CD4-positive, alpha-beta T cell (primary cell): Measurements from ENCODE around the gene C11orf97. TPM values are rescaled to one million over a fixed set of nuclear protein-coding genes. Genes with fewer than 3 reads are reported as not detected.

Source experiments
- ATAC-seq: fragments of 200-7000 bp; cut with Tn5 transposase; one replicate; pipeline ENCODE4 v1.10.0; 2022; ENCODE audit warnings: mild to moderate bottlenecking; ENCODE audit not compliant: poor library complexity
- CTCF ChIA-PET: fragments of 350-600 bp; sonication (Branson Sonifier 250); formaldehyde crosslinking; loops from one replicate; lab custom pipeline; 2021; ENCODE audit warnings: antibody characterized with exemption, inconsistent platforms; lab: Charles Lee
- POLR2A ChIA-PET: fragments of 350-600 bp; sonication (Branson Sonifier 250); formaldehyde crosslinking; loops from one replicate; lab custom pipeline; 2021; ENCODE audit warnings: antibody characterized with exemption, inconsistent platforms; lab: Charles Lee
- DNase-seq, 14 experiments: peaks; one replicate each; pipeline ENCODE4 v3.0.0-alpha.2; 2013 to 2020; ENCODE audit warnings: mixed read lengths in 2 of 14
- H3K27ac ChIP-seq, 2 donors: one replicate each; pipeline versions ENCODE4 v1.5.1 to v1.7.0; 2013; ENCODE audit warnings: low read length in 2 of 2, low read depth in 1 of 2, mild to moderate bottlenecking in 1 of 2
- H3K27me3 ChIP-seq, 2 experiments: 1 replicate in 1 of 2; 2 replicates in 1 of 2; pipeline versions ENCODE4 v1.6.1 to v1.7.0; 2013; ENCODE audit warnings: low read length in 2 of 2, control low read depth in 1 of 2, mild to moderate bottlenecking in 1 of 2, moderate library complexity in 1 of 2; ENCODE audit not compliant: insufficient read depth in 2 of 2, control insufficient read depth in 1 of 2
- H3K36me3 ChIP-seq: one replicate; pipeline ENCODE4 v1.6.1; 2013; ENCODE audit warnings: low read length, control low read depth; ENCODE audit not compliant: insufficient read depth
- H3K4me1 ChIP-seq: one replicate; pipeline ENCODE4 v1.6.1; 2013; ENCODE audit warnings: low read length, control low read depth; ENCODE audit not compliant: insufficient read depth
- H3K4me3 ChIP-seq: one replicate; pipeline ENCODE4 v1.5.1; 2013; ENCODE audit warnings: mild to moderate bottlenecking, low read length, moderate library complexity
- H3K9me3 ChIP-seq, 2 experiments: 1 replicate in 1 of 2; 2 replicates in 1 of 2; pipeline versions ENCODE4 v1.6.1 to v1.7.0; 2013; ENCODE audit warnings: low read length in 2 of 2, mild to moderate bottlenecking in 2 of 2, control low read depth in 1 of 2, moderate library complexity in 1 of 2; ENCODE audit not compliant: control insufficient read depth in 1 of 2, insufficient read depth in 1 of 2
- H3K27ac Mint-ChIP-seq: one replicate; pipeline ENCODE4 v1.8.0; 2020; ENCODE audit warnings: mixed read lengths
- H3K27me3 Mint-ChIP-seq: one replicate; pipeline ENCODE4 v1.8.0; 2021; ENCODE audit warnings: mixed read lengths
- H3K36me3 Mint-ChIP-seq: one replicate; pipeline ENCODE4 v1.8.0; 2021; ENCODE audit warnings: low read depth, mixed read lengths
- H3K4me1 Mint-ChIP-seq: one replicate; pipeline ENCODE4 v1.8.0; 2021; ENCODE audit warnings: low read depth, mixed read lengths
- H3K4me3 Mint-ChIP-seq: one replicate; pipeline ENCODE4 v1.8.0; 2020; ENCODE audit warnings: mild to moderate bottlenecking, mixed read lengths
- H3K9me3 Mint-ChIP-seq: one replicate; pipeline ENCODE4 v1.8.0; 2020; ENCODE audit warnings: mixed read lengths
- CTCF ChIP-seq: fragments of 200-600 bp; IDR thresholded peaks from one replicate; pipeline ENCODE4 v1.8.0; 2022; ENCODE audit warnings: antibody characterized with exemption, mild to moderate bottlenecking
- intact Hi-C, 2 experiments: fragments of 100-400 bp; cut with DNase I in 1 of 2; cut with micrococcal nuclease in 1 of 2; formaldehyde crosslinking; loops; one replicate each; pipeline versions ENCODE4 v1.15.1 to v1.9.0; 2023 to 2025; cut with DNase I, micrococcal nuclease
- total RNA-seq, 174 experiments: library from RNA in 2 of 174; stranded (reverse) in 2 of 174; gene quantifications; one replicate each; pipeline ENCODE4 v1.2.3 and lab custom pipeline; 2021 to 2026

The C11orf97 gene
- total RNA-seq, 2 experiments from 2014 or later: not detected

GRCh38 chr11:94558468-94558867 lies 46.2 kb downstream of the C11orf97 start:
- H3K27me3 Mint-ChIP-seq: no peaks in the 10 kb centered on the region
- no peak overlapping the region for H3K27ac Mint-ChIP-seq
- no peaks in the 10 kb centered on the region for H3K4me1 ChIP-seq
- no peak for TF ChIP-seq CTCF
- intact Hi-C loops: no loop called here
- DNase-seq: peak in 2 of 14 experiments; percentile 10 to 30
- H3K36me3 ChIP-seq: no peaks in the 10 kb centered on the region
- ATAC-seq: no peak
- no peaks in the 10 kb centered on the region for H3K36me3 Mint-ChIP-seq
- H3K27ac ChIP-seq: no peak overlapping the region
- POLR2A ChIA-PET: no interaction called here
- H3K27me3 ChIP-seq: no peaks in the 10 kb centered on the region
- no peaks in the 10 kb centered on the region for H3K4me1 Mint-ChIP-seq
- no peaks in the 10 kb centered on the region for H3K9me3 Mint-ChIP-seq
- no peaks in the 10 kb centered on the region for H3K9me3 ChIP-seq
- H3K4me3 ChIP-seq: no peak overlapping the region
- no peak overlapping the region for H3K4me3 Mint-ChIP-seq
- CTCF ChIA-PET: no interaction called here

- no peak overlapping the region for H3K27ac Mint-ChIP-seq
- intact Hi-C loops: no loop called here
- TF ChIP-seq CTCF: no peak
- ATAC-seq (no peak), DNase-seq (no peak)
- Histone ChIP-seq H3K36me3 (no peaks in the 10 kb centered on the region), H3K27me3 (no peaks in the 10 kb centered on the region), H3K27ac (no peak overlapping the region), H3K4me3 (no peak overlapping the region), H3K4me1 (no peaks in the 10 kb centered on the region), H3K9me3 (no peaks in the 10 kb centered on the region)
- H3K36me3 Mint-ChIP-seq: no peaks in the 10 kb centered on the region
- no peak overlapping the region for H3K4me3 Mint-ChIP-seq
- no peaks in the 10 kb centered on the region for H3K9me3 Mint-ChIP-seq
- H3K27me3 Mint-ChIP-seq: no peaks in the 10 kb centered on the region
- CTCF ChIA-PET: no interaction called here
- POLR2A ChIA-PET: no interaction called here
- no peaks in the 10 kb centered on the region for H3K4me1 Mint-ChIP-seq
Measured at GRCh38 chr11:94558932-94559331, 46.7 kb downstream of the C11orf97 start.

GRCh38 chr11:94559361-94559760 lies 47.1 kb downstream of the C11orf97 start:
- no peaks in the 10 kb centered on the region for H3K9me3 ChIP-seq
- H3K27ac ChIP-seq: no peak overlapping the region
- H3K4me3 Mint-ChIP-seq: no peak overlapping the region
- DNase-seq: no peak
- H3K27me3 ChIP-seq: no peaks in the 10 kb centered on the region
- H3K27ac Mint-ChIP-seq: no peak overlapping the region
- no peaks in the 10 kb centered on the region for H3K36me3 Mint-ChIP-seq
- no peak for TF ChIP-seq CTCF
- no peaks in the 10 kb centered on the region for H3K9me3 Mint-ChIP-seq
- no peaks in the 10 kb centered on the region for H3K4me1 Mint-ChIP-seq
- ChIA-PET CTCF (no interaction called here), POLR2A (no interaction called here)
- intact Hi-C loops: no loop called here
- no peaks in the 10 kb centered on the region for H3K4me1 ChIP-seq
- H3K27me3 Mint-ChIP-seq: no peaks in the 10 kb centered on the region
- no peaks in the 10 kb centered on the region for H3K36me3 ChIP-seq
- H3K4me3 ChIP-seq: no peak overlapping the region
- no peak for ATAC-seq
